GM19351 (cell line): ENCODE results near the gene C10orf105.

Experiments
- ATAC-seq: cut with Tn5 transposase; IDR thresholded peaks from one replicate; pipeline ENCODE4 v1.9.1; 2021; ENCODE audit warnings: mild to moderate bottlenecking, moderate library complexity; ENCODE audit not compliant: unreplicated experiment

C10orf105 gene

GRCh38 chr10:71737834-71738197, 18.2 kb upstream of the C10orf105 start:
- no peak for ATAC-seq

- no peak for ATAC-seq
Observed at GRCh38 chr10:71737001-71737833, 17.6 kb upstream of the C10orf105 start.

GRCh38 chr10:71736570-71736952, 17.0 kb upstream of the C10orf105 start:
- ATAC-seq: no peak

GRCh38 chr10:71735709-71736569, 16.4 kb upstream of the C10orf105 start:
- ATAC-seq: no peak

GRCh38 chr10:71734797-71735196, 15.2 kb upstream of the C10orf105 start:
- no peak for ATAC-seq

- ATAC-seq: no peak
Observed at GRCh38 chr10:71731791-71732190, 12.2 kb upstream of the C10orf105 start.

- no peak for ATAC-seq
Observed at GRCh38 chr10:71729161-71729636, 9.6 kb upstream of the C10orf105 start.

GRCh38 chr10:71727738-71728737, 8.5 kb upstream of the C10orf105 start:
- peak; percentile 56 for ATAC-seq

- peak; percentile 67 for ATAC-seq
Observed at GRCh38 chr10:71727105-71727737, 7.6 kb upstream of the C10orf105 start.

GRCh38 chr10:71726580-71727104, 7.1 kb upstream of the C10orf105 start:
- peak; percentile 18 for ATAC-seq

- ATAC-seq: no peak
Observed at GRCh38 chr10:71725998-71726579, 6.5 kb upstream of the C10orf105 start.

GRCh38 chr10:71725249-71725648, 5.7 kb upstream of the C10orf105 start:
- no peak for ATAC-seq

GRCh38 chr10:71724539-71724938, 5.0 kb upstream of the C10orf105 start:
- no peak for ATAC-seq

- ATAC-seq: no peak
Observed at GRCh38 chr10:71723311-71723710, 3.7 kb upstream of the C10orf105 start.

GRCh38 chr10:71722849-71723248, 3.3 kb upstream of the C10orf105 start:
- no peak for ATAC-seq

GRCh38 chr10:71721313-71721712, 1.7 kb upstream of the C10orf105 start:
- no peak for ATAC-seq

GRCh38 chr10:71720288-71720687, 710 bp upstream of the C10orf105 start:
- no peak for ATAC-seq

- no peak for ATAC-seq
Observed at GRCh38 chr10:71719042-71719441, 536 bp downstream of the C10orf105 start.

GRCh38 chr10:71718165-71718698, 1.3 kb downstream of the C10orf105 start:
- no peak for ATAC-seq
